ENCODE measurements around the gene GABRA1.

- TF ChIP-seq POLR2A (IDR thresholded peaks at IDR 0.05; ENCODE audit: low read length) (no peak), GATA1 (IDR thresholded peaks at IDR 0.05; ENCODE audit: low read depth, low read length) (no peak)
These were observed 86.6 kb downstream of the GABRA1 start for GRCh38 chr5:161934486-161934885.
